HG03565 (cell line): Measurements from ENCODE around the gene RAB17.
"Not testable (repeated sequence)": the region's sequence is repeated elsewhere in the genome, so short reads cannot be mapped to it uniquely, and the experiment has no call there.

Experiments used
- ATAC-seq: cut with Tn5 transposase; IDR thresholded peaks from one replicate; pipeline ENCODE4 v1.9.1; 2021; ENCODE audit warnings: mild to moderate bottlenecking, moderate library complexity; ENCODE audit not compliant: unreplicated experiment

RAB17 gene

GRCh38 chr2:237625216-237625705 is 34.7 kb upstream of the RAB17 start:
- no peak for ATAC-seq

- ATAC-seq = no peak
Observed at GRCh38 chr2:237624565-237624964, 34.0 kb upstream of the RAB17 start.

- ATAC-seq = no peak
Observed at GRCh38 chr2:237623428-237624403, 33.2 kb upstream of the RAB17 start.

- ATAC-seq = no peak
Observed at GRCh38 chr2:237618449-237618848, 27.9 kb upstream of the RAB17 start.

- no peak for ATAC-seq
Observed at GRCh38 chr2:237617587-237617982, 27.1 kb upstream of the RAB17 start.

- no peak for ATAC-seq
Observed at GRCh38 chr2:237616734-237617586, 26.4 kb upstream of the RAB17 start.

- ATAC-seq = no peak
Observed at GRCh38 chr2:237616373-237616733, 25.8 kb upstream of the RAB17 start.

- no peak for ATAC-seq
Observed at GRCh38 chr2:237615631-237616249, 25.2 kb upstream of the RAB17 start.

- ATAC-seq = no peak
Observed at GRCh38 chr2:237614151-237614720, 23.7 kb upstream of the RAB17 start.

GRCh38 chr2:237613679-237614078 is 23.1 kb upstream of the RAB17 start:
- ATAC-seq = no peak

- ATAC-seq = no peak
Observed at GRCh38 chr2:237612527-237613357, 22.2 kb upstream of the RAB17 start.

- ATAC-seq = not testable (repeated sequence)
Observed at GRCh38 chr2:237606522-237606921, 16.0 kb upstream of the RAB17 start.

GRCh38 chr2:237604960-237605359 is 14.4 kb upstream of the RAB17 start:
- no peak for ATAC-seq

- no peak for ATAC-seq
Observed at GRCh38 chr2:237604391-237604790, 13.9 kb upstream of the RAB17 start.

- ATAC-seq = no peak
Observed at GRCh38 chr2:237603718-237604362, 13.3 kb upstream of the RAB17 start.

GRCh38 chr2:237603049-237603717 is 12.6 kb upstream of the RAB17 start:
- ATAC-seq = no peak

GRCh38 chr2:237602409-237602808 is 11.9 kb upstream of the RAB17 start:
- no peak for ATAC-seq

GRCh38 chr2:237601453-237602116 is 11.1 kb upstream of the RAB17 start:
- no peak for ATAC-seq
